ENCODE data around the gene RPS23. TPM values are rescaled to one million over a fixed set of nuclear protein-coding genes. Genes with fewer than 3 reads are reported as not detected.
A peak's percentile ranks its signal among the peaks of the same experiment; 100 is the strongest.

The RPS23 gene
- total RNA-seq, 1 donor from 2014 or later = 1,262 TPM

- no peak for DNase-seq (ENCODE audit: low spot score)
- Mint-ChIP-seq H3K36me3 (ENCODE audit: low read depth) (no peaks in the 10 kb centered on the region), H3K4me3 (ENCODE audit: unreplicated experiment) (no peak overlapping the region), H3K27ac (ENCODE audit: unreplicated experiment) (no peak overlapping the region), H3K9me3 (ENCODE audit: low read depth) (no peaks in the 10 kb centered on the region), H3K4me1 (ENCODE audit: low read depth) (peaks cover 16% of the 10 kb centered on the region), H3K27me3 (ENCODE audit: low read depth) (no peaks in the 10 kb centered on the region)
- TF ChIP-seq CTCF (IDR thresholded peaks at IDR 0.05) = peak; percentile 85
These were observed 18.9 kb downstream of the RPS23 start for GRCh38 chr5:82259172-82259800.

GRCh38 chr5:82257729-82258128 is 20.4 kb downstream of the RPS23 start:
- no peak for TF ChIP-seq CTCF (IDR thresholded peaks at IDR 0.05)
- Mint-ChIP-seq H3K4me3 (ENCODE audit: unreplicated experiment) (no peak overlapping the region), H3K27me3 (ENCODE audit: low read depth) (no peaks in the 10 kb centered on the region), H3K9me3 (ENCODE audit: low read depth) (no peaks in the 10 kb centered on the region), H3K27ac (ENCODE audit: unreplicated experiment) (no peak overlapping the region), H3K4me1 (ENCODE audit: low read depth) (peaks cover 7% of the 10 kb centered on the region), H3K36me3 (ENCODE audit: low read depth) (no peaks in the 10 kb centered on the region)
- no peak for DNase-seq (ENCODE audit: low spot score)

- TF ChIP-seq CTCF (IDR thresholded peaks at IDR 0.05) = no peak
- H3K27me3 Mint-ChIP-seq (ENCODE audit: low read depth) = no peaks in the 10 kb centered on the region
- no peak overlapping the region for H3K4me3 Mint-ChIP-seq (ENCODE audit: unreplicated experiment)
- peaks cover 3% of the 10 kb centered on the region for H3K4me1 Mint-ChIP-seq (ENCODE audit: low read depth)
- no peaks in the 10 kb centered on the region for H3K9me3 Mint-ChIP-seq (ENCODE audit: low read depth)
- H3K36me3 Mint-ChIP-seq (ENCODE audit: low read depth) = no peaks in the 10 kb centered on the region
- DNase-seq (ENCODE audit: low spot score) = no peak
- H3K27ac Mint-ChIP-seq (ENCODE audit: unreplicated experiment) = no peak overlapping the region
These were observed 20.9 kb downstream of the RPS23 start for GRCh38 chr5:82257247-82257646.

- Mint-ChIP-seq H3K36me3 (ENCODE audit: low read depth) (no peaks in the 10 kb centered on the region), H3K4me3 (ENCODE audit: unreplicated experiment) (no peak overlapping the region), H3K27me3 (ENCODE audit: low read depth) (no peaks in the 10 kb centered on the region), H3K9me3 (ENCODE audit: low read depth) (no peaks in the 10 kb centered on the region), H3K4me1 (ENCODE audit: low read depth) (peaks cover 3% of the 10 kb centered on the region), H3K27ac (ENCODE audit: unreplicated experiment) (peak overlapping the region; percentile 32)
- TF ChIP-seq CTCF (IDR thresholded peaks at IDR 0.05) = no peak
- DNase-seq (ENCODE audit: low spot score) = no peak
These were observed 22.3 kb downstream of the RPS23 start for GRCh38 chr5:82255844-82256243.

GRCh38 chr5:82252744-82253143 is 25.4 kb downstream of the RPS23 start:
- Mint-ChIP-seq H3K4me1 (ENCODE audit: low read depth) (peaks cover 12% of the 10 kb centered on the region), H3K27me3 (ENCODE audit: low read depth) (no peaks in the 10 kb centered on the region), H3K27ac (ENCODE audit: unreplicated experiment) (no peak overlapping the region), H3K9me3 (ENCODE audit: low read depth) (peaks cover 6% of the 10 kb centered on the region), H3K36me3 (ENCODE audit: low read depth) (peaks cover 6% of the 10 kb centered on the region), H3K4me3 (ENCODE audit: unreplicated experiment) (no peak overlapping the region)
- TF ChIP-seq CTCF (IDR thresholded peaks at IDR 0.05) = no peak
- no peak for DNase-seq (ENCODE audit: low spot score)
